ENCODE measurements around the gene TBRG4.
A peak's percentile ranks its signal among the peaks of the same experiment; 100 is the strongest.
"Not testable (repeated sequence)": the region's sequence is repeated elsewhere in the genome, so short reads cannot be mapped to it uniquely, and the experiment has no call there.

TBRG4 gene

GRCh38 chr7:45153861-45154260, 42.4 kb upstream of the TBRG4 start:
- not testable (repeated sequence) for DNase-seq; H3K56ac ChIP-seq (ENCODE audit: low read length); H3K4me3 ChIP-seq (ENCODE audit: low read length); H3K4me1 ChIP-seq (ENCODE audit: control insufficient read depth, low read depth, low read length); H3K79me1 ChIP-seq (ENCODE audit: low read length); H3K23ac ChIP-seq (ENCODE audit: low read length); H2BK15ac ChIP-seq (replicated peaks; ENCODE audit: low read depth); H2AK5ac ChIP-seq (ENCODE audit: low read length); H3K79me2 ChIP-seq (ENCODE audit: control insufficient read depth, insufficient read depth, low read length); H2BK120ac ChIP-seq (ENCODE audit: low read depth, low read length); H3K36me3 ChIP-seq (ENCODE audit: control insufficient read depth, insufficient read depth, low read length); H4K5ac ChIP-seq (ENCODE audit: low read length); H2BK5ac ChIP-seq (ENCODE audit: low read length); H3K4me2 ChIP-seq (ENCODE audit: low read length); H3K4ac ChIP-seq (ENCODE audit: low read depth, low read length); H3K9ac ChIP-seq (ENCODE audit: low read length); H3K27ac ChIP-seq (ENCODE audit: low read depth, low read length); H4K8ac ChIP-seq (ENCODE audit: low read depth, low read length); H3K27me3 ChIP-seq (ENCODE audit: insufficient read depth, low read length, poor library complexity); H3K18ac ChIP-seq (ENCODE audit: low read length)
- WGBS (ENCODE audit: extremely low coverage, insufficient coverage, low lambda C conversion rate): no CpG with 5 or more reads among the region's 8 CpGs

- no CpG with 5 or more reads among the region's 3 CpGs for WGBS (ENCODE audit: extremely low coverage, insufficient coverage, low lambda C conversion rate)
- no peak overlapping the region for H3K18ac ChIP-seq (ENCODE audit: low read length)
- no peaks in the 10 kb centered on the region for H3K79me2 ChIP-seq (ENCODE audit: control insufficient read depth, insufficient read depth, low read length)
- H3K27me3 ChIP-seq (ENCODE audit: insufficient read depth, low read length, poor library complexity): peaks cover 5% of the 10 kb centered on the region
- H4K5ac ChIP-seq (ENCODE audit: low read length): no peak overlapping the region
- H3K23ac ChIP-seq (ENCODE audit: low read length): no peak overlapping the region
- no peak overlapping the region for H2BK120ac ChIP-seq (ENCODE audit: low read depth, low read length)
- H2BK5ac ChIP-seq (ENCODE audit: low read length): no peak overlapping the region
- no peaks in the 10 kb centered on the region for H3K79me1 ChIP-seq (ENCODE audit: low read length)
- no peak overlapping the region for H3K4ac ChIP-seq (ENCODE audit: low read depth, low read length)
- no peak overlapping the region for H2AK5ac ChIP-seq (ENCODE audit: low read length)
- H3K4me1 ChIP-seq (ENCODE audit: control insufficient read depth, low read depth, low read length): no peaks in the 10 kb centered on the region
- H3K4me2 ChIP-seq (ENCODE audit: low read length): no peak overlapping the region
- no peak for DNase-seq
- H3K27ac ChIP-seq (ENCODE audit: low read depth, low read length): no peak overlapping the region
- no peaks in the 10 kb centered on the region for H3K36me3 ChIP-seq (ENCODE audit: control insufficient read depth, insufficient read depth, low read length)
- H3K56ac ChIP-seq (ENCODE audit: low read length): peak overlapping the region; percentile 42
- no peak overlapping the region for H3K4me3 ChIP-seq (ENCODE audit: low read length)
- no peak overlapping the region for H2BK15ac ChIP-seq (replicated peaks; ENCODE audit: low read depth)
- H4K8ac ChIP-seq (ENCODE audit: low read depth, low read length): no peak overlapping the region
- no peak overlapping the region for H3K9ac ChIP-seq (ENCODE audit: low read length)
These were observed 41.7 kb upstream of the TBRG4 start for GRCh38 chr7:45153233-45153632.

DNA sequence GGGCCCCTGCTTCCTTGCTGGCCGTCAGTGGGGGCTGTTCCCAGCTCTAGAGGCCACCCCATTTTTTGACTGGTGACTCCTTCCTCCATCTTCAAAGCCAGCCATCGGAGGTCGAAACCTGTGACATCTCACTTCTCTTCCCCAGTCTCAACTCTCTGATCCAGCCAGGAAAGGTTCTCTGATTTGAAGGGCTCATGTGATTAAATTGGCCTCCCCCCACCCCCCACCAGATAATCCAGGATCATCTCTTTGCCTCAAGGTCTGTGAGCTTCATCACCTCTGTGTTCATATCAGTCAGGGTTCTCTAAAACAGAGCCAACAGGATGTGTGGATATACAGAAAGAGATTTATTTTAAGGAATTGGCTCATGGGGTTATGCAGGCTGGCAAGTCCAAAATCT, 40.5 kb upstream of the TBRG4 start:
- no peak for DNase-seq
- H3K27ac ChIP-seq (ENCODE audit: low read depth, low read length): no peak overlapping the region
- no peaks in the 10 kb centered on the region for H3K27me3 ChIP-seq (ENCODE audit: insufficient read depth, low read length, poor library complexity)
- no peak overlapping the region for H3K4me2 ChIP-seq (ENCODE audit: low read length)
- no peak overlapping the region for H3K4me3 ChIP-seq (ENCODE audit: low read length)
- H3K4ac ChIP-seq (ENCODE audit: low read depth, low read length): no peak overlapping the region
- no peak overlapping the region for H4K8ac ChIP-seq (ENCODE audit: low read depth, low read length)
- WGBS (ENCODE audit: extremely low coverage, insufficient coverage, low lambda C conversion rate): no CpG with 5 or more reads among the region's 3 CpGs
- no peak overlapping the region for H3K9ac ChIP-seq (ENCODE audit: low read length)
- H2BK120ac ChIP-seq (ENCODE audit: low read depth, low read length): no peak overlapping the region
- H2AK5ac ChIP-seq (ENCODE audit: low read length): no peak overlapping the region
- H3K79me2 ChIP-seq (ENCODE audit: control insufficient read depth, insufficient read depth, low read length): no peaks in the 10 kb centered on the region
- H4K5ac ChIP-seq (ENCODE audit: low read length): no peak overlapping the region
- no peak overlapping the region for H3K56ac ChIP-seq (ENCODE audit: low read length)
- H3K23ac ChIP-seq (ENCODE audit: low read length): no peak overlapping the region
- no peaks in the 10 kb centered on the region for H3K36me3 ChIP-seq (ENCODE audit: control insufficient read depth, insufficient read depth, low read length)
- H3K4me1 ChIP-seq (ENCODE audit: control insufficient read depth, low read depth, low read length): no peaks in the 10 kb centered on the region
- H2BK5ac ChIP-seq (ENCODE audit: low read length): no peak overlapping the region
- H3K79me1 ChIP-seq (ENCODE audit: low read length): no peaks in the 10 kb centered on the region
- H2BK15ac ChIP-seq (replicated peaks; ENCODE audit: low read depth): no peak overlapping the region
- H3K18ac ChIP-seq (ENCODE audit: low read length): no peak overlapping the region

DNA sequence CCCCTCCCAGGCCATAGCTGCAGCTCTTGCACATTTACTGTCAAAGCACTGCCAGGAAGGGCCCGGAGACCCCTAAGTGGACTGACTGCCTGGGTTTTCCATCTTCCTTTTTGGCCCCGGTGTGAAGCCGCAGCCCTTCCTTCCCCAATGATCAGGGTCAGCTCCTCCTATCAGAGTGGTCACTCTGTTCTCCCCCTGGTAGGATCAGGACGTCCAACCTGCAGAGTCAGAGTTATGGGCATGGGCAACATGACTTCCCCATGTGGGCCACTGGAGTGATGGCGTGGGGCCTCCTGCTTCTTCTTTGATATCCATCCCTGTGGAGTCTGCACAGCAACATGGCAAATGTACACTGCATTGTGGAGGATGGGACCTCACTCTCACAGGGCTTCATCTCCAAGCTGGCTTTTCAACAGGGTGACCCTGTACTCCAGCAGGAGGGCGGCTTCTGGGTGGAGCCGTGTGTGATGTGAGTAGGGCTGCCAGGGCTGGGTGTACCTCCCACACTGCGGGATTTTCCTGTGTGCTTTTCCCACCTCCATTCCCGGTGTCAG, 39.7 kb upstream of the TBRG4 start:
- no peaks in the 10 kb centered on the region for H3K79me2 ChIP-seq (ENCODE audit: control insufficient read depth, insufficient read depth, low read length)
- H3K9ac ChIP-seq (ENCODE audit: low read length): no peak overlapping the region
- H3K27ac ChIP-seq (ENCODE audit: low read depth, low read length): no peak overlapping the region
- no peak overlapping the region for H3K56ac ChIP-seq (ENCODE audit: low read length)
- H2BK15ac ChIP-seq (replicated peaks; ENCODE audit: low read depth): no peak overlapping the region
- H3K18ac ChIP-seq (ENCODE audit: low read length): no peak overlapping the region
- no peak overlapping the region for H2AK5ac ChIP-seq (ENCODE audit: low read length)
- no peak overlapping the region for H3K4me3 ChIP-seq (ENCODE audit: low read length)
- H2BK5ac ChIP-seq (ENCODE audit: low read length): no peak overlapping the region
- H4K8ac ChIP-seq (ENCODE audit: low read depth, low read length): no peak overlapping the region
- no CpG with 5 or more reads among the region's 9 CpGs for WGBS (ENCODE audit: extremely low coverage, insufficient coverage, low lambda C conversion rate)
- no peaks in the 10 kb centered on the region for H3K79me1 ChIP-seq (ENCODE audit: low read length)
- no peak overlapping the region for H3K23ac ChIP-seq (ENCODE audit: low read length)
- H4K5ac ChIP-seq (ENCODE audit: low read length): no peak overlapping the region
- no peaks in the 10 kb centered on the region for H3K4me1 ChIP-seq (ENCODE audit: control insufficient read depth, low read depth, low read length)
- H3K36me3 ChIP-seq (ENCODE audit: control insufficient read depth, insufficient read depth, low read length): no peaks in the 10 kb centered on the region
- no peak overlapping the region for H2BK120ac ChIP-seq (ENCODE audit: low read depth, low read length)
- H3K4ac ChIP-seq (ENCODE audit: low read depth, low read length): no peak overlapping the region
- H3K27me3 ChIP-seq (ENCODE audit: insufficient read depth, low read length, poor library complexity): no peaks in the 10 kb centered on the region
- DNase-seq: no peak
- no peak overlapping the region for H3K4me2 ChIP-seq (ENCODE audit: low read length)

GRCh38 chr7:45150199-45150598, 38.7 kb upstream of the TBRG4 start:
- Histone ChIP-seq H4K8ac (ENCODE audit: low read depth, low read length) (no peak overlapping the region), H3K18ac (ENCODE audit: low read length) (no peak overlapping the region), H3K4me3 (ENCODE audit: low read length) (no peak overlapping the region), H3K23ac (ENCODE audit: low read length) (no peak overlapping the region), H3K4ac (ENCODE audit: low read depth, low read length) (no peak overlapping the region), H3K56ac (ENCODE audit: low read length) (no peak overlapping the region), H3K27ac (ENCODE audit: low read depth, low read length) (no peak overlapping the region), H3K9ac (ENCODE audit: low read length) (no peak overlapping the region), H2BK5ac (ENCODE audit: low read length) (no peak overlapping the region), H2AK5ac (ENCODE audit: low read length) (no peak overlapping the region), H3K79me2 (ENCODE audit: control insufficient read depth, insufficient read depth, low read length) (no peaks in the 10 kb centered on the region), H4K5ac (ENCODE audit: low read length) (no peak overlapping the region), H2BK15ac (replicated peaks; ENCODE audit: low read depth) (no peak overlapping the region), H3K4me2 (ENCODE audit: low read length) (no peak overlapping the region), H3K79me1 (ENCODE audit: low read length) (no peaks in the 10 kb centered on the region), H2BK120ac (ENCODE audit: low read depth, low read length) (no peak overlapping the region), H3K27me3 (ENCODE audit: insufficient read depth, low read length, poor library complexity) (no peaks in the 10 kb centered on the region), H3K4me1 (ENCODE audit: control insufficient read depth, low read depth, low read length) (no peaks in the 10 kb centered on the region), H3K36me3 (ENCODE audit: control insufficient read depth, insufficient read depth, low read length) (no peaks in the 10 kb centered on the region)
- no peak for DNase-seq
- WGBS (ENCODE audit: extremely low coverage, insufficient coverage, low lambda C conversion rate): no CpG with 5 or more reads among the region's 11 CpGs

- no peak overlapping the region for H3K56ac ChIP-seq (ENCODE audit: low read length)
- no peak overlapping the region for H3K4me2 ChIP-seq (ENCODE audit: low read length)
- H3K36me3 ChIP-seq (ENCODE audit: control insufficient read depth, insufficient read depth, low read length): no peaks in the 10 kb centered on the region
- H2BK5ac ChIP-seq (ENCODE audit: low read length): no peak overlapping the region
- H3K4me3 ChIP-seq (ENCODE audit: low read length): no peak overlapping the region
- no CpG with 5 or more reads among the region's 5 CpGs for WGBS (ENCODE audit: extremely low coverage, insufficient coverage, low lambda C conversion rate)
- no peak overlapping the region for H3K27ac ChIP-seq (ENCODE audit: low read depth, low read length)
- H2BK15ac ChIP-seq (replicated peaks; ENCODE audit: low read depth): no peak overlapping the region
- no peak overlapping the region for H3K9ac ChIP-seq (ENCODE audit: low read length)
- no peak overlapping the region for H4K5ac ChIP-seq (ENCODE audit: low read length)
- no peaks in the 10 kb centered on the region for H3K79me1 ChIP-seq (ENCODE audit: low read length)
- H2BK120ac ChIP-seq (ENCODE audit: low read depth, low read length): no peak overlapping the region
- H3K4me1 ChIP-seq (ENCODE audit: control insufficient read depth, low read depth, low read length): no peaks in the 10 kb centered on the region
- no peaks in the 10 kb centered on the region for H3K79me2 ChIP-seq (ENCODE audit: control insufficient read depth, insufficient read depth, low read length)
- H3K27me3 ChIP-seq (ENCODE audit: insufficient read depth, low read length, poor library complexity): no peaks in the 10 kb centered on the region
- no peak for DNase-seq
- H3K4ac ChIP-seq (ENCODE audit: low read depth, low read length): no peak overlapping the region
- no peak overlapping the region for H2AK5ac ChIP-seq (ENCODE audit: low read length)
- no peak overlapping the region for H3K18ac ChIP-seq (ENCODE audit: low read length)
- no peak overlapping the region for H4K8ac ChIP-seq (ENCODE audit: low read depth, low read length)
- H3K23ac ChIP-seq (ENCODE audit: low read length): no peak overlapping the region
These were observed 38.1 kb upstream of the TBRG4 start for GRCh38 chr7:45149606-45150005.
